NCI-H82 treated with DMSO at 0.1 percent for 48 hours (cell line): Measurements from ENCODE around the gene SMARCC1.
"Not testable (repeated sequence)": the region's sequence is repeated elsewhere in the genome, so short reads cannot be mapped to it uniquely, and the experiment has no call there.

Experiments used
- DNase-seq: peaks from one replicate; lab custom pipeline; 2025; ENCODE audit not compliant: unreplicated experiment; lab: John Stamatoyannopoulos, UW

The SMARCC1 gene

DNA sequence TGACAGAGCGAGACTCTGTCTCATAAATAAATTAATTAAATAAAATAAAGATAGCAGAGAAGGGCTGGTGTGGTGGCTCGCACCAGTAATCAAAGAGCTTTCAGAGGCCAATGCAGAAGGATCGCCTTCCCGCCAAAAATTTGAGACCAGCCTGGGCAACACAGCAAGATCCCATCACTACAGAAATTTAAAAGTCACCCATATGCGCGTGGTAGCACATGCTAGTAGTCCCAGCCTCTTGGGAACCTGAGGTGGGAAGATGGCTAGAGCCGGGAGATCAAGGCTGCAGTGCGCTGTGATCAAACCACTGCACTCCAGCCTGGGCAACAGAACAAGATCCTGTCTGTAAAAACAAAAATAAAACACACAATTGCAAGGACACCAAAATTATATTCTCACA, 9.6 kb downstream of the SMARCC1 start:
- DNase-seq = no peak

DNA sequence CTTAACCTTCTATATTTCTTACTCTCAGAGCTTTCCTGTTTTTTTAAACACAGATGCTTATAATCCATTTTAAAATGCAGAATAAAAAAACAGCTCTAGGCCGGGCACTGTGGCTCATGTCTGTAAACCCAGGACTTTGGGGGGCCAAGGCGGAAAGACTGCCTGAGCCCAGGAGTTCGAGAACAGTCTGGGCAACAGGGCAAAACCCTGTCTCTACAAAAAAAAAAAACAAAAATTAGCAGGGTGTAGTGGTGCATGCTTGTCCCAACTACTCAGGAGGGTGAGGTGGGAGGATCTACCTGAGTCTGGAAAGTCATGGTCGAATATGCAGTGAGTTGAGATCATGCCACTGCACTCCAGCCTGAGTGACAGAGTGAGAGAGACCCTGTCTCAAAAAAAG, 15.5 kb downstream of the SMARCC1 start:
- DNase-seq = no peak

DNA sequence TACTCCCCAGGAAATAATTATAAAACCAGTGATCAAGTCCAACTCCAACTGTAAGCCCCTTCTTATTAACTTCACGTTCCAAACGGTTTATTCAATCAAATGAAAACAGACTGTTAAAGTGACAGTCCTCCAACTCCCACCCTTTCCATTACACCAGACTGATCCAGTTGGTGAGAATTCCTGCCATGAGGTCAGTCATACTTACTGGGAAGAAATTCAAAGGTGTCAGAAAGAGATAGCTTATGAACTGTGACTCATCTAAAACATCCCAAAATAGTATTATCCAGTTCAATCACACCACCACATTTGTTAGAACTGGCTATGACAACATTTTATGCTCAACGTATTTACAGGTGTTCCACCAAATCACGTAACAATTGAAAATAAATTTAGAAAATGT, 19.5 kb downstream of the SMARCC1 start:
- no peak for DNase-seq

DNA sequence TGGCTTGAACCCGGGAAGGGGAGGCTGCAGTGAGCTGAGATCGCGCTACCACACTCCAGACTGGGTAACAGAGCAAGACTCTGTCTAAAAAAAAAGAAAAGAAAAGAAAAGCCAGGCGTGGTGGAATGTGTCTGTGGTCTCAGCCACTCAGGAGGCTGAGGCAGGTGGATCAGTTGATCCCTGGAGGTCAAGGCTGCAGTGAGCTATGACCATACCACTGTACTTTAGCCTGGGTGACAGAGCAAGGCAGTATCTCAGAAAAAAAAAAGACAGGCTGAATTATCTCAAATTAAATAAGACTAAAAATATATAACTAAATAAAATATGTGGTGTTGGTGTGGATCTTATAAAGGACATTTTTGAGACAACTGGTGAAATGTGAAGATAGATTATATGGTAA, 20.6 kb downstream of the SMARCC1 start:
- no peak for DNase-seq

DNA sequence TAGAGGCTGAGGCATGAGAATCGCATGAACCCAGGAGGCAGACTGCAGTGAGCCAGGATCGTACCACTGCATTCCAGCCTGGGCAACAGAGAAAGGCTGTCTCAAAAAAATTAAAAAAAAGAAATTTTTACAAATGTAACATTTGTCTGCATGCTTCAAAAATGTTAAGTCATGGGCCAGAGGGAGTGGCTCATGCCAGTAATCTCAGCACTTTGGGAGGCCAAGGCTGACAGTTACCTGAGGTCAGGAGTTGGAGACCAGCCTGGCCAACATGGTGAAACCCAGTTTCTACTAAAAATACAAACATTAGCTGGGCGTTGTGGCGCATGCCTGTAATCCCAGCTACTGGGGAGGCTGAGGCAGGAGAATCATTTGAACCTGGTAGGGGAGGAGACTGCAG, 21.5 kb downstream of the SMARCC1 start:
- DNase-seq = not testable (repeated sequence)

DNA sequence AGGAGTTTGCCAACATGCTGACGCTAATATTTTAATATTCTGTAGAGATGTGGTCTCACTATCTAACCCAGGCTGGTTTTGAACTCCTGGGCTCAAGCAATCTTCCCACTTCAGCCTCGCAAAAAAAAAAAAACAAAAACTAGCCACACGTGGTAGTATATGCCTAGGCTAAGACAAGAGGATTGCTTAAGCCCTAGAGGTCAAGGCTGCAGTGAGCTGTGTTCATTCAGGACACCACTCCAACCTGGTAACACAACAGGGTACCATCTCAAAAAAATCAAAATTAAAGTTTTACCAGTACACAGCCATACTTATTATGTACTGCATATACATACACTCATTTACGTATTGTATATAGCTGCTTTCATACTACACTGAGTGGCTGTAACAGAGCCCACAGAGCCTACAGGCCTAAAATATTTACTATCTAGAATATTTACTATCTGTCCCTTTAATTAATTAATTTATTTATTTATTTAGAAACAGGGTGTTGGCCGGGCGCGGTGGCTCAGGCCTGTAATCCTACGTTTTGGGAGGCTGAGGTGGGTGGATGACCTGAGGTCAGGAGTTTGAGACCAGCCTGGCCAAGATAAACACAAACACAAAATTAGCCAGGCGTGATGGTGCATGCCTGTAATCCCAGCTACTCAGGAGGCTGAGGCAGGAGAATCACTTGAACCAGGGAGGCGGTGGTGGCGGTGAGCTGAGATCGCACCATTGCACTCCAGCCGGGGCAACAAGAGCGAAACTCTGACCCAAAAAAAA, 23.2 kb downstream of the SMARCC1 start:
- no peak for DNase-seq

DNA sequence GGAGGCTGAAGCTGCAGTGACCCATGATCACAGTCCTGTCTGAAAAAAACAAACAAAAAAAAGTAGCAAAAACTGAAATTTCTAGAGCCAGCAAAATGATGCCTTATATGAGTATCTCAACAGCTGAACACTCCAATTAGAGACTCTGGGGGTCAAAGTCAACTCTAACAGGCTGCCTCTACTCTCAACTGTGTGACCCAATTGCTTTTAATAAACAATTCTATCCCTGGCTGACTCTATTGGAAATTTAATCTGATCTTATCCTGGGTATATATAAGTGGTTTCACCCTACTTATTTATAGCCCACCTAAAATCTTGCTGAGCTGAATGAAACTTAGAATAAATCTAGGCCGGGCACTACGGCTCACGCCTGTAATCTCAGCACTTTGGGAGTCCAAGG, 29.0 kb downstream of the SMARCC1 start:
- no peak for DNase-seq

DNA sequence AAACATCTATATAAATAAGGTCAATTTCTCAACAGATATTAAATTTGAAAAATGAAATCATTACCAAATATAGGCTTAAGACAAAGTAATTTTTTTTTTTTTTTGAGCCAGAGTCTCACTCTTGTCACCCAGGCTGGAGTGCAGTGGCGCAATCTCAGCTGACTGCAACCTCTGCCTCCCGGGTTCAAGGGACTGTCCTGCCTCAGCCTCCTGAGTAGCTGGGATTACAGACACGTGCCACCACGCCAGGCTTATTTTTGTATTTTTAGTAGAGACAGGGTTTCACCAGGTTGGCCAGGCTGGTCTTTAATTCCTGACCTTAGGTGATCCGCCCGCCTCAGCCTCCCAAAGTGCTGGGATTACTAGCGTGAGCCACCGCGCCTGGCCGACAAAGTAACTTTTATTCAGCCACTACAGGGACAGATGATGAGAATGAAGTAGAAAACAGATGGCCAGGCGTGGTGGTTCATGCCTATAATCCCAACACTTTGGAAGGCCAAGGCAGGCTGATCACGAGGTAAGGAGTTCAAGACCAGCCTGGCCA, 30.8 kb downstream of the SMARCC1 start:
- DNase-seq = not testable (repeated sequence)

DNA sequence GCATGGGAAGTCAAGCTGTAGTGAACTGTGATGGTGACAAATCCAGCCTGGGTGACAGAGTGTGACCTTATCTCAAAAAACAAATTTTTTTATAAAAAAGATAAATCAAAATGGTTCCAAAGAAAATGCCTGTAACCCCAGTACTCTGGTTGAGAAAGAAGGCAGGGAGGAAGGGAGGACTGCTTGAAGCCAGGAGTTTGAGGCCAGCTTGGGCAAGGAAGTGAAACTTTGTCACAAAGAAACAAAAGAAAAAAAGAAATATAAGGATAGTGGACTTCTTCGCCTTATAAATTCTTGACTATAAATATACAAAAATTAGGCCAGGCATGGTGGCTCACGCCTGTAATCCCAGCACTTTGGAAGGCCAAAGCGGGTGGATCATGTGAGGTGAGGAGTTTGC, 34.1 kb downstream of the SMARCC1 start:
- no peak for DNase-seq

DNA sequence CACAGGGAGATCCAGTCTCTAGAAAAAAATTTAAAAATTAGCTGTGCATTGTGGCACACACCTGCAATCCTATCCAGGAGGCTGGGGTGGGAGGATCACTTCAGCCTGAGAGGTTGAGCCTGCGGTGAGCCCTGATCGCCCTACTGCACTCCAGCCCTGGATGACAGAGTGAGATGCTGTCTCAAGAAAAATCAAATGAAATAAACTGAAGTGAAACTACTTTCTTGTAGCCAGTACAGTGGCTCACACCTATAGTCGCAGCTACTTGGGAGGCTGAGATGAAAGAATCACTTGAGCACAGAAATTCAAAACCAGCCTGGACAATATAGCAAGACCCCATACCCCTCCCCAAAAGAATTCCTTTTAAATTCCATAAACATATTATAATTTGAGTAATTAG, 35.4 kb downstream of the SMARCC1 start:
- DNase-seq = no peak

DNA sequence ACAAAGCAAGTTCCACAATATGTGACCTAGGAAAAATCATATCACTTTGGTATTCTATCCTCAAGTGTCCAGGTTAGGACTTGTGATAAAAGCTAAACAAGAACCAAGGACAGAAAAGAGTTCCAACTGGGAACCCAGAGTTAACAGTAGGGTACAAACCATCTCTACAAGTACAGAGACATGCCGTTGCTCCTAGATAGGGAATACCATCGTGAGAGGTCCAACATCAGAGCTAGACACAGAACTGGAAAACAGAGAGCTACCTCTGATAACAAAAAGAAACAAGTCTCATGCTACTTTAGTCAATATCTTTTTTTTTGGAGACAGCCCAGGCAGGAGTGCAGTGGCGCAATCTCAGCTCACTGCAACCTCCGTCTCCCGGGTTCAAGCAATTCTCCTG, 37.8 kb downstream of the SMARCC1 start:
- no peak for DNase-seq

DNA sequence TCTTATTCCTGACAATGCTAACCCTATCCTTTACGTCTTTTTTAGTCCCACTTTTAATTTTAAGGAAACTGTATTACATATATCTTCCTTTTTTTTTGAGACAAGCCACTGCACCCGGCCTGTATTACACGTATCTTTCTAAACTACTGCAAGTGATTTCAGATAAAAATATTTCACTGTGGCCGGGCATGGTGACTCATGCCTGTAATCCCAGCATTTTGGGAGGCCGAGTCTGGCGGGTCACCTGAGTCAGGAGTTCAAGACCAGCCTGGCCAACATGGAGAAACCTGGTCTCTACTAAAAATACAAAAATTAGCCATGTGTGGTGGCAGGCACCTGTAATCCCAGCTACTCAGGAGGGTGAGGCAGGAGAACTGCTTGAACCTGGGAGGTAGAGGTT, 38.3 kb downstream of the SMARCC1 start:
- DNase-seq = not testable (repeated sequence)

DNA sequence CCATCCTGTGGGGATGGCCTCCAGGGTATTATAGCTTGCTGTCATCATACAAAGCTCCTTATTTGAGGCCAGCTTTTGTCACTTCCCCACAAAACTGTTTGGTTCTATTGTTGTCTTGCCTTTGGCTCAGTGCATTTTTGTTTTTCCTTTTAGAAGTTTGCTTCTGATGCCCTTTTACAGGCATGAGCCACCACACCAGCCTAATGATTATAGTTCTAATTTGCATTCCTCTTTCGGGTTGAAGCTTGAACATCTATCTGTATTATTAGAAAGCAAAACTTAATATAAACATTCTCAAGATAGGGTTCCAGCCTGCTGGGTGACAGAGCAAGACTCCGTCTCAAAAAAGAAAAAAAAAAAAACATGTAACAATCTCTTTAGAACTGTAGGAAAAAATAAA, 39.8 kb downstream of the SMARCC1 start:
- no peak for DNase-seq

DNA sequence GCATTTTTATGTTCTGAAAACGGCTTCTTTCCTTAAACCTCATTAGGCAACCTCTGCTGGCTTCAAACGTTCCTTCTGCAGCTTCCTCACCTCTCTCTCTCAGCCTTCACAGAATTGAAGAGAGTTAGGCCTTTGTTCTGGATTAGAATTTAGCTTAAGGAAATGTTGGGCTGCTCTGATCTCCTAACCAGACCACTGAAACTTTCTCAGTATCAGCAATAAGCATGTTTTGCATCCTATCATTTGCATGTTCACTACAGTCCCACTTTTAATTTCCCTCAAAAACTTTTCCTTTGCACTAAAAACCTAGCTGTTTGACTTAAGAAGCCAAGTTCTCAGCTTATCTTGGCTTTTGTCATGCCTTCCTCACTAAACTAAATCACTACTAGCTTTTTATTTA, 49.5 kb downstream of the SMARCC1 start:
- DNase-seq = no peak

DNA sequence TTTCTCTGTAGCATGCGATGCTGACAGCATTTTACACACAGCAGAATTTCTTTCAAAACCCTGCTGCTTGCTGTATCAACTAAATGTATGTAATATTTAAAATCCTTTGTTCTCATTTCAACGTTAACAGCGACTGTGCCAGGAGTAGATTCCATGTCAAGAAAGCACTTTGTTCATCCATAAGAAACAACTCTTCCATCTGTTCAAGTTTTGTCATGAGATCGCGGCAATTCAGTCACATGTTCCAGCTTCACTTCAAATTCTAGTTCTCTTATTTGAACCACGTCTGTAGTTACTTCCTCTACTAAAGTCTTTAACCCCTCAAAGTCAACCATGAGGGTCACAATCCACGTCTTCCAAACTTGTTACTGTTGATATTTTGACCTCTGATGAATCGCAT, 50.6 kb downstream of the SMARCC1 start:
- no peak for DNase-seq

DNA sequence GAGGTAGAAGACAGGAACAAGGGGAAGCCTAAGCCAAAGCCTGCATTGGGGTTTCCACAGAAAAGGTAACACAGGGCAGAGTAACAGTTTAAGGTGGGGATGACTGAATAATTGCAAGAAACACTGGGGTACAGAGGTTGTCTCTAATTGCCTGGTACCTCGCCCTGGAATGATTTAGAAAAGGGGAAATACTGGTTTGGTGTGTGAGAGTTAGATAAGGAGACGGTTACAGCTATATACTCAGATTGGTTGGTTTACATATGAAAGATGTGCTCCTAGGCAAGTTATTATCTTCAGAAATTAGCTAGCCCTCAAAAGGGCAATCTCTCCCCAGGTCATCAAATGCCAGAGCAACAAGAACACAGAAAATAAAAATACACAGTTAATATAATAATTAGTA, 58.8 kb downstream of the SMARCC1 start:
- DNase-seq = no peak

DNA sequence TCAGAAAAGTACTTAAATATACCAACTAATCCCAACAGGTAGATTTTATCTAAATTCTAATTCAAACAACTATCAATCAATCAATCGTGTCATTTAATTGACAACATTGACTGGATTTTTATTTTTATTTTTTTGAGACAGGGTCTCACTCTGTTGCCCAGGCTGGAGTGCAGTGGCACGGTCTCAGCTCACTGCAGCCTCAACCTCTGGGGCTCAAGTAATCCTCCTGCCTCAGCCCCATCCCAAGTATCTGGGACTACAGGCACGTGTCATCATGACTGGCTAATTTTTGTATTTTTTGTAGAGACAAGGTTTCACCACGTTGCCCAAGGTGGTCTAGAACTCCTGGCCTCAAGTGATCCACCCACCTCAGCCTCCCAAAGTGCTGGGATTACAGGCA, 64.2 kb downstream of the SMARCC1 start:
- DNase-seq = not testable (repeated sequence)

DNA sequence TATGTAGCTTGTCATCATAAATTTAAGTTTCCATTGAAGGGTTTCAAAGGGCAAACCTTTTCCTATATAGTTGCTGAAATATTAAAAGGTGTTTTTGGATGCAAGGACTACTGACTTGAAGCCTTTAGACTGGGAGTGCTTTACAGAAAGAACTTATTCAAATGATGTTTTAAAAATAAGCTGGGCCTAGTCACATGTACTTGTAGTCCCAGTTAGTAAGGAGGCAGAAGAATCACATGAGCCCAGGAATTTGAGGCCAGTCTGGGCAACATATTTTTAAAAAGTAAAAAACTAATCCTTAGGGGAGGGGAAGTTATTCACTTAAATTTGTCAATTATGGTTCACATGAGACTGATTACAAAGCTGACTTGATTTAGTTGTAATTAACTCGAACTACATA, 65.0 kb downstream of the SMARCC1 start:
- no peak for DNase-seq

DNA sequence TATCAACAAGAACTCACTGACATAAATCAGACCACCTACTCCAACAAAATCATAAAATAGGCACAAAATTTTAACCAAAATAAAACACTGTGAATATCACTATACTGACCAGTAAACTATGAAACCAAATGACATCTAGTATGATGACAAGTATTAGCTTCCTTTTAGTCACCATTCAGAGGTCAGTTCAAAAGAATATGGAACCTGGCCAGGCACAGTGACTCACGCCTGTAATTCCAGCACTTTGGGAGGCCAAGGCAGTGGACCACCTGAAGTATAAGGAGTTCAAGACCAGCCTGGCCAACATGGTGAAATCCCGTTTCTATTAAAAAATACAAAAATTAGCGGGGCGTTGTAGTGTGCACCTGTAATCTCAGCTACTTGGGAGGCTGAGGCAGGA, 65.8 kb downstream of the SMARCC1 start:
- no peak for DNase-seq

DNA sequence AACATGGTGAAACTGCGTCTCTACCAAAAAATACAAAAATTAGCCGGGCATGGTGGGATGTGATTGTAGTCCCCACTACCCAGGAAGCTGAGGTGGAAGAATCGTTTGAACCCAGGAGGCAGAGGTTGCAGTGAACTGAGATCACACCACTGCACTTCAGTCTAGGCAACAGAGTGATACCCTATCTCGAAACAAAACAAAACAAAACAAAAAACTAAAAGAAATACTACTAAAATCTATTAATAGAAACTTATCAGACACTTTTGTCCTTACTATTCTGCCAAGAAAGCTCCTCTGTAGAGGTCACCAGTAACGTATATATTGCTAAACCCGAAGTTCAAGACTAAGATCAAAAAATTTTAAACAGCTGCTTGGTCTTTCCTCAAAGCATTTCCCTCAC, 67.1 kb downstream of the SMARCC1 start:
- no peak for DNase-seq

DNA sequence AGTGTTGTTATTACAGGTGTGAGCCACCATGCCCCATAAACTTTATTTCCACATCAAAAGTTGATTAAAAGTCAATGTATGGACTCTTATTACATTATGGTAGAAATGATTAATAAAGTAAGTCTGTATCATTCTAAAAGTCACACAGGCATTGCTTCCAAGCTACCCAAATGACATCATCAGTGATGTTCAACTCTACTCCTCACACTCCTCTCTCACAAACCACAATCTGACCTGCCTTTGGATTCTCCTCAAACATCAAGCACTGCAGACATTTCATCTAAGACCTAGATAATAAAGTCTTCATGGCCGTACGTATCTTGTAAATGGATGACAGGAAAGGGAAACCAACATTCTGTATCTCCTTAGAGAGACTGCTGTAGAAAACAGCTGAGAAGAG, 68.0 kb downstream of the SMARCC1 start:
- DNase-seq = no peak

DNA sequence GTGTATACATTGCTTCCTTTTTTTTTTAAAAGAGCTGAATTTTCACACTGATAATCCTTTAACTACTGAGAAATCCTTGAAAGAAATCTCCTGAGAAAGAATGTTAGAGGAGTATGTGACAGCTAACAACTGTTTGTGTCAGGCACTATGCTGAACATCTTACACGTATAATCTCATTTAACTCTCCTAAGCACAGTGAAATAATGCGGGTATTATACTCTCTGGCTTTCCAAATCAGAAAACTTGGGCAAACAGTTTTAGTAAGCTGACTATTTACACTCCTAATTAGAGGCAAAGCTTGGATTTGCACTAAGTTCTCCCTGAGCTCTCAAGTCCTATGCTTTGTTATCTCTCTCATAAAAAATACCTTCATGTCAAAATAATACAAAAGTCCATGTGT, 69.3 kb downstream of the SMARCC1 start:
- DNase-seq = no peak

DNA sequence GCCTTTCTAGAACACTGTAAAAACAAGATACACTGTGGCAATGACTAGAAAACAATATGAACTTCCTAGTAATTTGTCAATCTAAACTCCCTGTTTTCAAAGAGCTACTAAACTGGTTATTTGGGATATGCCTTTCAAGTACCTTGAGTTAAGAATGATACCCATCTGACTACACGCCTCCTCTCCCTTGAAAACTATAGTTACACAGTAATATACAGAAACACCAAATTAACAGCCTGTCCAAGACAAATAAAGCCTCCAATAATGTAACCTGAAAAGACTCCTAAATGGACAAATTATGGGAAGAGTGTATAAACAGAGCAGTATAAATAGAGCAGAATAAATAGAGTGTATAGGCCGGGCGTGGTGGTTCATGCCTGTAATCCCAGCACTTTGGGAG, 70.1 kb downstream of the SMARCC1 start:
- DNase-seq = no peak
